ENCODE results near the gene LIAS.

- TF ChIP-seq, protein P1, sequence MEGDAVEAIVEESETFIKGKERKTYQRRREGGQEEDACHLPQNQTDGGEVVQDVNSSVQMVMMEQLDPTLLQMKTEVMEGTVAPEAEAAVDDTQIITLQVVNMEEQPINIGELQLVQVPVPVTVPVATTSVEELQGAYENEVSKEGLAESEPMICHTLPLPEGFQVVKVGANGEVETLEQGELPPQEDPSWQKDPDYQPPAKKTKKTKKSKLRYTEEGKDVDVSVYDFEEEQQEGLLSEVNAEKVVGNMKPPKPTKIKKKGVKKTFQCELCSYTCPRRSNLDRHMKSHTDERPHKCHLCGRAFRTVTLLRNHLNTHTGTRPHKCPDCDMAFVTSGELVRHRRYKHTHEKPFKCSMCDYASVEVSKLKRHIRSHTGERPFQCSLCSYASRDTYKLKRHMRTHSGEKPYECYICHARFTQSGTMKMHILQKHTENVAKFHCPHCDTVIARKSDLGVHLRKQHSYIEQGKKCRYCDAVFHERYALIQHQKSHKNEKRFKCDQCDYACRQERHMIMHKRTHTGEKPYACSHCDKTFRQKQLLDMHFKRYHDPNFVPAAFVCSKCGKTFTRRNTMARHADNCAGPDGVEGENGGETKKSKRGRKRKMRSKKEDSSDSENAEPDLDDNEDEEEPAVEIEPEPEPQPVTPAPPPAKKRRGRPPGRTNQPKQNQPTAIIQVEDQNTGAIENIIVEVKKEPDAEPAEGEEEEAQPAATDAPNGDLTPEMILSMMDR (IDR thresholded peaks at IDR 0.05; ENCODE audit: insufficient read depth, low read length), result no peak
- TF ChIP-seq, protein P2, sequence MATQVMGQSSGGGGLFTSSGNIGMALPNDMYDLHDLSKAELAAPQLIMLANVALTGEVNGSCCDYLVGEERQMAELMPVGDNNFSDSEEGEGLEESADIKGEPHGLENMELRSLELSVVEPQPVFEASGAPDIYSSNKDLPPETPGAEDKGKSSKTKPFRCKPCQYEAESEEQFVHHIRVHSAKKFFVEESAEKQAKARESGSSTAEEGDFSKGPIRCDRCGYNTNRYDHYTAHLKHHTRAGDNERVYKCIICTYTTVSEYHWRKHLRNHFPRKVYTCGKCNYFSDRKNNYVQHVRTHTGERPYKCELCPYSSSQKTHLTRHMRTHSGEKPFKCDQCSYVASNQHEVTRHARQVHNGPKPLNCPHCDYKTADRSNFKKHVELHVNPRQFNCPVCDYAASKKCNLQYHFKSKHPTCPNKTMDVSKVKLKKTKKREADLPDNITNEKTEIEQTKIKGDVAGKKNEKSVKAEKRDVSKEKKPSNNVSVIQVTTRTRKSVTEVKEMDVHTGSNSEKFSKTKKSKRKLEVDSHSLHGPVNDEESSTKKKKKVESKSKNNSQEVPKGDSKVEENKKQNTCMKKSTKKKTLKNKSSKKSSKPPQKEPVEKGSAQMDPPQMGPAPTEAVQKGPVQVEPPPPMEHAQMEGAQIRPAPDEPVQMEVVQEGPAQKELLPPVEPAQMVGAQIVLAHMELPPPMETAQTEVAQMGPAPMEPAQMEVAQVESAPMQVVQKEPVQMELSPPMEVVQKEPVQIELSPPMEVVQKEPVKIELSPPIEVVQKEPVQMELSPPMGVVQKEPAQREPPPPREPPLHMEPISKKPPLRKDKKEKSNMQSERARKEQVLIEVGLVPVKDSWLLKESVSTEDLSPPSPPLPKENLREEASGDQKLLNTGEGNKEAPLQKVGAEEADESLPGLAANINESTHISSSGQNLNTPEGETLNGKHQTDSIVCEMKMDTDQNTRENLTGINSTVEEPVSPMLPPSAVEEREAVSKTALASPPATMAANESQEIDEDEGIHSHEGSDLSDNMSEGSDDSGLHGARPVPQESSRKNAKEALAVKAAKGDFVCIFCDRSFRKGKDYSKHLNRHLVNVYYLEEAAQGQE (IDR thresholded peaks at IDR 0.05; ENCODE audit: insufficient replicate concordance, low read depth), result no peak
- TF ChIP-seq POLR2AphosphoS5 (IDR thresholded peaks at IDR 0.05; ENCODE audit: low read depth), result no peak
Measured at GRCh38 chr4:39426728-39427127, 32.1 kb upstream of the LIAS start.
